HuH-7 (cell line): ENCODE measurements around the gene MYH14.
A peak's percentile ranks its signal among the peaks of the same experiment; 100 is the strongest.
"Not testable (repeated sequence)": the region's sequence is repeated elsewhere in the genome, so short reads cannot be mapped to it uniquely, and the experiment has no call there.

Source experiments
- DNase-seq: peaks from one replicate; pipeline ENCODE4 v3.0.0; 2011; ENCODE audit warnings: low spot score

MYH14 gene

GRCh38 chr19:50333235-50333736, 129.9 kb downstream of the MYH14 start:
- no peak for DNase-seq

DNA sequence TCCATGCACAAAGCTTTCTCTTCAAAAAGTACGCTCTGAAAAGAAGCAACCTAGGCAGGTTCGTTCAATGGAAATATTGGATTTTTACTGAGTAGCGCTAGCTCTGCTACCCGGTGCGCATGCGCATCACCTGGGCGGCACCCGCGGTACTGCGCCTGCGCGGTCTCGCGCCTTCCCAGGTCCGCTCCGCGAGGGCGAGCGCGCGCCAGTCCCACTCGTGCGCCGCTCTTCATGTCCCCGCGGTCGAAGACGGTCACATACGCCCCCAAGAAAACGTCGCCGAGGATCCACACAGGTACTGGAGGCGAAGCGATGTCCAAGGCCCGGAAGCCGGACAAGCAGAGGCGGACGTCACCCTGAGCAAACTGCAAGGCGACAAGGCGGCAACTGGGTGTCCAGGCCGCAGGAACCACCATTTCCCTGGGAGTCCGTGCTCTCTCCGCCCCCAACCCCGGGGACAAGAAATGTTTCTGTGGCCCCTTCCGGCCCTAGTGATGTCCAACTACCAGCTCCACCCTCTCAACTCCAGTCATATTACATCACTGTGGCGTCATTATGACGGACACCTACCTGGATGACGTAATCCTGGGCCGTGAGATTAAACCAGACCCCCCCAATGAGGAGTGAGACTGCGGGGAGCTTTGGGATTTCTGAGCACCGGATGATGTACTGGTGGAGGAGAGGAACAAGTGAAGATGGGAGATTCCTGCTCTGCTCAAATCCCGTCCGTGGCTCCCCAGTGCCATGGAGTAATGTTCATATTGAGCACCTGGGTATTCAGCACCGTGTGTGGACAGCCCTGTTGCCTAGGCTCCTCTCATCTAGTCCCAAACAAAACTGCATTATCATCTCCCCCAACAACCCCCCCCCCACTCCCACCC, 130.6 kb downstream of the MYH14 start:
- peak; percentile 75 for DNase-seq

DNA sequence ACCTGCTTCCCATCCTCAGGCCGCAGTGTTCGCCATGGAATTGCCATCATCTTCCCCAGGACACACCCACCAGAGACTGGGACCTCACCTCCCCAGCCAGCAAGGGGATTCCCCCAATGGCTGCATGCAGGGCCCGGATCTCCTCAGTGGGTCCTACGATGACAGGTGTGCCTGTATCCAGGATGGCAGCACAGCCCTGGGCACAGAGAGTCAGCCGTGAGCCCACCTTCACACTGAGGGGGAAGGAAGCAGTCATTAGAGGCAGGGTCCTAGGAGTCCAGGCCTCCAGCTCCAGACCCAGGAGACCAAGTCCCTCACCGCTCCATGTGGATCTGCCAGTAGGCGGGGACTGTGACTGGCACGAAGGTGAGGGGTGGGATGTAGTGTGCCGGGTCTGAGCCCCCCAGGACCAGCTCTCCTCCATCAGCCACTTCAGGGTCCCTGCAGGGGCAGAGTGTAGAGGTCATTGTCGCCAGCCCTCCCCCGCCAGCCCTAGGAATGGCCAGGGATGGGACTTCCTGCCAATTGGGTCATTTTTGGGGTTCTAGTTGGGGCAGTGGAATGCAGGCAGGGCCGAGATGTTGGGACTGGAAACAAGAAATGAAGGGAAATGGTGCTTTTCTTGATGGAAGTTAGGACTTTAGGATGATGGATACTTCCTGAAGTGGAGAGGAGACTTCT, 131.5 kb downstream of the MYH14 start:
- DNase-seq, result no peak

DNA sequence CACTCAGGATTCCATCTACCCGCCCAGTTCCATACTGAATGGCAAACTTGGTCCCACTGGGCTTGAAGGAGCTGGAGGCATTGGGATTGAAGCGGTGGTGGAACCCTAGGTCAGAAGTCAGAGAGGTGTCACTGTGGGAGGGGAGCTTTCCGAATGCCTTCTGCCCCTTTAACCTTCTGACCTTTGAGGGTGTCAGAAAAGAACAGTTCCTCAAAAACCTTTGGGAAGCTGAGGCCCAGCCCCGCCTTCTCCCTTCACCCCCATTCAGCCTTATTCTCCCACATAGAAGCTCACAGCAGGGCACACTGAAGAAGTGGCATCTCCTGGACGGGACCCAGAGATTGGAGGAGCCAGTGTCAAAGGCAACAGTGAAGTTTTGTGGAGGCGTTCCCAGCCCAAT, 133.6 kb downstream of the MYH14 start:
- not testable (repeated sequence) for DNase-seq

DNA sequence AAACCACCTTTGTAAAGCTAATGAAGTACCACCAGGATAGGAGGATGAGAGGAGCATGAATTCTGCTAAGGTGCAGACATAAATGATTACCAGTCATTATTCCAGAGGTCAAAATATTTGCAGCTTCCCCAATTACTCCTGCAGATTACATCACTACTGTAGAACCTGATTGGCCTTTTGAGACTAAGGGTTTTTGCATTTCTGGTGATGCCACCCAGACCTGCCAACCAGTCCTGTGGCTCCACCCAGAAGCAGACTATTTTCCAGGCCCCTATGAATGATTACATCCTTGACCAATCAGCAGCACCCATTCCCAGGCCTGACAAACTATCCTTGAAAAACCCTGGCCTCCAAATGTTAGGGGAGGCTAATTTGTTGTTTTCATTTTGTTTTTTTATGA, 136.9 kb downstream of the MYH14 start:
- DNase-seq, result no peak

DNA sequence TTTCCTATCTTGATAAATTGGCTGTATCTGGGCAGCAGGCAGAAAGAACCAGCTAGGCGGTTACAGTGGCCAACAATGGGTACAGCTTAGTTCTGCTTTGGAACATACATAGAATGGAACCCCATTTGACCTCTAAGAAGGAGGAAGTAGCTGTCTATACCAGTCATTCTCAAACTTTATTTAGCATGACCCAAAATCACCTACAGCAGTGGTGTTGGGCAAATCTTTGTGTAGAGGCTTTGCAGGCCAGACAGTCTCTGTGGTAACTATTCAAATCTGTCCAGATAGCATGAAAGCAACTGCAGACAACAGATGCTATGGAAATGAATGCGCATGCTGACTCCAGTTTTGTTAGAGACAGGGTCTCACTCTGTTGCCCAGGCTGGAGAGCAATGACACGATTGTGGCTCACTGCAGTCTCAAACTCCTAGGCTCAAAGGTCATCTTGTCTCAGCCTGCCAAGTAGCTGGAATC, 137.7 kb downstream of the MYH14 start:
- no peak for DNase-seq

- no peak for DNase-seq
Observed at GRCh38 chr19:50344661-50345318, 141.4 kb downstream of the MYH14 start.

- not testable (repeated sequence) for DNase-seq
Observed at GRCh38 chr19:50347089-50347581, 143.7 kb downstream of the MYH14 start.

DNA sequence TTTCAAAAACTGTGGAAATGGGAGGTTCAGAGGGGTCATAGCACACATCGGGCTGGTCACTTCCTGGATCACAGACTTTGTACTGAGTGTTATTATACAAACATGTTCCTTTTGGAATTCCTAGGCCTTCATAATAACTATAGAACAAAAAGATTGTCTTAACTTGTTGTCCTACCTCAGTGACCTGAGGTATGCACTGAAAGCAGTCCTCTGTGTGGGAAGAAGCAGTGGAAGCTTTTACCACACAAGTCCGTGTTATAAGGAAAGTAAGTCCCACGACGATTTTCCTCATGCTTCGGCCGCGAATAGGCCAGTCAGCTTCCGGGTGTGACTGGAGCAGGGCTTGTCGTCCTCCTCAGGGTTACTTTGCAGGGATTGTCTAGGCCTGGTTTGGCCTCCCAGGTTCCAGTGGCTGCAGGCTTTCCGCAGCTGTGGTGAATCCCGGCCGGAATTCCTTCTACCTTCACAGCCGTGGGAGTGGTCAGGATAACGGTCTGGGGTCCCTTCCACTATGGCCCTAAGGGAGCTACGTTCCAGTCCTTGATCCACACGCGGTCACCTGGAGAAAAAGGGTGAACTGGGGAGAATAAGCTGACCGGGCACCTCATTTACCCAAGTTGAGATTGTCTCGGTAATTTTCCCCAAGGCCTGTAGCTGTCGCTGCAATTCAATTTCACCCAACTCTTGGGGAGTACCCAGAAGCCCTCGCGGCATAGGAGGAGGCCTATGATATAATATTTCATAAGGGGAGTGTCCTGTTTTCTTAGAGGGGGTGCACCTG, 146.0 kb downstream of the MYH14 start:
- DNase-seq, result no peak

GRCh38 chr19:50352242-50352641, 148.8 kb downstream of the MYH14 start:
- no peak for DNase-seq

DNA sequence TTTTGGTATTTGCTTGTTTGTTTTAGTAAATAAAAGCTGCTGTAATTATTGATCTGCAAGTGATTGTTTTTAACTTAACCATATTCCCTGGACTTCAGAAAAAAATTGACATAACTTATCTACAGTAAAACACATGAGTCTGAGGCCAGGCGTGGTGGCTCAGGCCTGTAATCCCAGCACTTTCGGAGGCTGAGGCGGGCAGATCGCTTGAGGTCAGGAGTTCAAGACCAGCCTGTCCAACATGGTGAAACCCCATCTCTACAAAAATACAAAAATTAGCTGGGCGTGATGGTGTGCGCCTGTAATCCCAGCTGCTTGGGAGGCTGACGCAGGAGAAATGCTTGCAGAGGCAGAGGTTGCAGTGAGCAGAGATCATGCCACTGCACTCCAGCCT, 150.1 kb downstream of the MYH14 start:
- not testable (repeated sequence) for DNase-seq

DNA sequence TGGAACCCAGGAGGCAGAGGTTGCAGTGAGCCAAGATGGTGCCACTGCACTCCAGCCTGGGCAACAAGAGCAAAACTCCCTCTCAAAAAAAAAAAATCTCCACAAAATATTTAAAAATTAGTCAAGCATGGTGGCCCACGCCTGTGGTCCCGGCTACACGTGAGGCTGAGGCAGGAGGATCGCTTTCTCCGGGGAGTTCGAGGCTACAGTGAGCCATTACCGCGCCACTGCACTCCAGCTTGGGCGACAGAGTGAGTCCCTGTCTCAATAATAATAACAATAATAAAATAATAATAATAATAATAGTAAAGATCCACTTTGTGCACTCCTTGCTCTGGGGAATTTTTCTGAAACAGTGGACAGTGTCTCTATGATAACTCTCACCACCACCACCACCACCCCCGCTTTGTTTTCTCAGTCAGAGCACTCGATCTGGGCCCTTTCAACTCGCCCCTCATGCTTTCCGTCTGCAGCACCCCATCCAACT, 153.3 kb downstream of the MYH14 start:
- DNase-seq, result no peak

DNA sequence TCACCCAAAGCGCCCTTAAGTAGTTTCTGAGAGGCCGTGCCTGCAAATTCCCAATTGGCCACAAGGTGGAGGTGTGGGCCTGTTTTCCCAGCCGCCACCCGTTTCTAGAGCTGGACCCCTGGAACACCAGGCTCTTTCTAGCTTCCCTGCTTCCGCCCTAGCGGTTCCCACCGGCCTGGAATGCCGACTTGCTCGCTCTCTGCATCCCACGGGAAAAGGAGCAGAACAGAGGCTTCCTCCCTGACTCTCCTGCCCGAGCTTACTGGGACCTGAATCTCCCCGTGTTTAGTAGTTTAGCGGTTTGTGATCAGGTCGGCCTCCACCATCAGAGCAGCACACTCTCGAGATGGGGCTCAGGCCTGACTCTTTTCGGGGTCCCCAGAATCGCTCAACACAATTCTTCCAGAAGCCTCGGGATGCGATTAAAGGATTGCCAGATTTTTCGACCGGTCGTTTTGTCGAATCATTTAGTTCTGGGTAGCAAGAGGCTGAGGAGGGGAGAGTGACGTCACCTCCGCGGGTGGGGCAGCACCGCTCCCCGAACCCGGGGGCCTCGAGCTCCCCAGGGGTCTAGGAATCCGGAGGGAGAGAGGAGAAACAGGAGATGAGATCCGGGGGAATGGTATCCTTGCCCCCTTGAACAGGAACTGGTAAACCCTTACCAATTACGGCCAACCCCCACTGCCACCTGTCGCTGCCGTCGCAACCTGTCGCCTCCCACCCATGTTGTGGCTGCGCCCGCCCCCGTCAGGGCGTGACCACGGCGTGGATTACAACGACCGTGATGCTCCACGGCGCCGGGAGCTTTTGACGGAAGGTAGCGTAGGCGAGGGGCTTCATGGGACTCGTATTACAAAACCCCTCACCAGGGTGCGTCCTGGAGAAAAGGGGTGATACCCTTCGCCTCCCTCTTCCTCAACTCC, 154.0 kb downstream of the MYH14 start:
- peak; percentile 61 for DNase-seq

- DNase-seq, result peak; percentile 50
Observed at GRCh38 chr19:50358483-50359327, 155.3 kb downstream of the MYH14 start.

DNA sequence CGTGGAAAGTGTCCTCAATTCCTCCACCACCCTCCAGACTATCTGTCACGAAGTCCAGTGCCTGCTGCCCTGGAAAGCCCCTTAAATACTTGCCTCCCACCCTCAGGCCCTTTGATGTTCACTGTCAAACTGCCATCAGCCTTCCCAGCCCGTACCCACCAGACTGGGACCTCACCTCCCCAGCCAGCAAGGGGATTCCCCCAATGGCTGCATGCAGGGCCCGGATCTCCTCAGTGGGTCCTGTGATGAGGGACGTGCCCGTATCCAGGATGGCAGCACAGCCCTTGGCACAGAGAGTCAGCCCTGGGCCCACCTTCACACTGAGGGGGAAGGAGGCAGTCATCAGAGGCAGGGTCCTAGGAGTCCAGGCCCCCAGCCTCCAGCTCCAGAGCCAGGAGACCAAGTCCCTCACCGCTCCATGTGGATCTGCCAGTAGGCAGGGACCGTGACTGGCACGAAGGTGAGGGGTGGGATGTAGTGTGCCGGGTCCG, 156.0 kb downstream of the MYH14 start:
- DNase-seq, result no peak
